ENCODE data around the gene ZNF428. TPM values are rescaled to one million over a fixed set of nuclear protein-coding genes. Genes with fewer than 3 reads are reported as not detected.

The ZNF428 gene
- polyA plus RNA-seq, 1 of the 3 experiments (the other 2 are of a cell fraction), result 79.5 TPM

DNA sequence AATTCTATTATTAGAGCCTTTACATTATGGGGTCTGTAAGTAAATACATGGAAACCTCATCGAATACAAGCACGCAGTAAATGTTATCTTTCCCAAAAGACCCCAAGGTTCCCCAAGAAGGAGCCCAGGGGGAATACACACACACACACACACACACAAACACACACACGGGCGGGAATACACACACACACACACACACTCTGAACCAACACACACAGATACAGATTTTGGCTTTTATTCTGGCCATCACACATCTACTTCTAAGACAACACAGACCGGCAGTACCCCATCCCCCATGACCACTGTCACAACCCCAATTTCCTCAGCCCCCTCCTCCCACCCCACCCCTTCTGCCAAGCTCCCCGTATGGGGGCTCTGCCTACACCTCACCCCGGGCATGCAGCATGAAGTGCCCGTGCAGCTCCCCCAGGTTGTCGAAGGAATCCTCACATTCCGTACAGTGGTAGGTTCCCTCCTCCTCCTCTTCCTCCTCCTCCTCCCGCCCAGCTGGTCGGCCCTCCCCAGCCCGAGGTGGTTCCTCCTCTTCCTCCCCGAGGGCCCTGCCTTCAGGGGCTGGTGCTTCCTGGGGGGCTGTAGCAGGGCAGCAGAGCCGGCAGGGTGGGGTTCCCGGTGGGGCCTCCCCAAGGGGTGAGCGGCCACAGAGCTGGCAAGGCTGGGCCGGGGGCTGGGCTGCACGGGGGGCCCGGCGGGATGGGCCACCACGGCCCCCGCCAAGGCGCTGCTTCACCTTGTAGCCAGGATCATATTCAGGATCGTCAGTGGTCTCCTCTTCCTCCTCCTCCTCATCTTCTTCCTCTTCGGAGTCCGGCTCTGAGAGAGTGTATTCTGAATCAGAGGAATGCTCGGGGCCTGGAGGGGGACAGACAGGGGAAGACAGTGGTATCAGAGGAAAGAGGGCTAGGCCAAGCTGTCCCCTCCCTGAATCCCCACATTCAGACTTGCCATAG lies 11.9 kb downstream of the ZNF428 start:
- TF ChIP-seq YY1 (IDR thresholded peaks at IDR 0.05; ENCODE audit: low read depth) (no peak), EP300 (IDR thresholded peaks at IDR 0.05; ENCODE audit: borderline replicate concordance in 1 of 2, low read depth in 1 of 2, low read length in 1 of 2) (no peak), RXRA (IDR thresholded peaks at IDR 0.05; ENCODE audit: borderline replicate concordance, low read depth) (no peak), GABPA (IDR thresholded peaks at IDR 0.05; ENCODE audit: low read depth) (no peak), TEAD4 (IDR thresholded peaks at IDR 0.05; ENCODE audit: borderline replicate concordance, insufficient read depth) (no peak), CHD2 (IDR thresholded peaks at IDR 0.05; ENCODE audit: low read length, partially characterized antibody) (no peak), RAD21 (IDR thresholded peaks at IDR 0.05; ENCODE audit: low read length) (no peak), TAF1 (IDR thresholded peaks at IDR 0.05; ENCODE audit: borderline replicate concordance, low read depth, low read length) (no peak), PBX3 (IDR thresholded peaks at IDR 0.05) (no peak)
- TF ChIP-seq, protein P1, sequence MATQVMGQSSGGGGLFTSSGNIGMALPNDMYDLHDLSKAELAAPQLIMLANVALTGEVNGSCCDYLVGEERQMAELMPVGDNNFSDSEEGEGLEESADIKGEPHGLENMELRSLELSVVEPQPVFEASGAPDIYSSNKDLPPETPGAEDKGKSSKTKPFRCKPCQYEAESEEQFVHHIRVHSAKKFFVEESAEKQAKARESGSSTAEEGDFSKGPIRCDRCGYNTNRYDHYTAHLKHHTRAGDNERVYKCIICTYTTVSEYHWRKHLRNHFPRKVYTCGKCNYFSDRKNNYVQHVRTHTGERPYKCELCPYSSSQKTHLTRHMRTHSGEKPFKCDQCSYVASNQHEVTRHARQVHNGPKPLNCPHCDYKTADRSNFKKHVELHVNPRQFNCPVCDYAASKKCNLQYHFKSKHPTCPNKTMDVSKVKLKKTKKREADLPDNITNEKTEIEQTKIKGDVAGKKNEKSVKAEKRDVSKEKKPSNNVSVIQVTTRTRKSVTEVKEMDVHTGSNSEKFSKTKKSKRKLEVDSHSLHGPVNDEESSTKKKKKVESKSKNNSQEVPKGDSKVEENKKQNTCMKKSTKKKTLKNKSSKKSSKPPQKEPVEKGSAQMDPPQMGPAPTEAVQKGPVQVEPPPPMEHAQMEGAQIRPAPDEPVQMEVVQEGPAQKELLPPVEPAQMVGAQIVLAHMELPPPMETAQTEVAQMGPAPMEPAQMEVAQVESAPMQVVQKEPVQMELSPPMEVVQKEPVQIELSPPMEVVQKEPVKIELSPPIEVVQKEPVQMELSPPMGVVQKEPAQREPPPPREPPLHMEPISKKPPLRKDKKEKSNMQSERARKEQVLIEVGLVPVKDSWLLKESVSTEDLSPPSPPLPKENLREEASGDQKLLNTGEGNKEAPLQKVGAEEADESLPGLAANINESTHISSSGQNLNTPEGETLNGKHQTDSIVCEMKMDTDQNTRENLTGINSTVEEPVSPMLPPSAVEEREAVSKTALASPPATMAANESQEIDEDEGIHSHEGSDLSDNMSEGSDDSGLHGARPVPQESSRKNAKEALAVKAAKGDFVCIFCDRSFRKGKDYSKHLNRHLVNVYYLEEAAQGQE (IDR thresholded peaks at IDR 0.05; ENCODE audit: low read depth, low read length), result no peak
- TF ChIP-seq, protein P2, sequence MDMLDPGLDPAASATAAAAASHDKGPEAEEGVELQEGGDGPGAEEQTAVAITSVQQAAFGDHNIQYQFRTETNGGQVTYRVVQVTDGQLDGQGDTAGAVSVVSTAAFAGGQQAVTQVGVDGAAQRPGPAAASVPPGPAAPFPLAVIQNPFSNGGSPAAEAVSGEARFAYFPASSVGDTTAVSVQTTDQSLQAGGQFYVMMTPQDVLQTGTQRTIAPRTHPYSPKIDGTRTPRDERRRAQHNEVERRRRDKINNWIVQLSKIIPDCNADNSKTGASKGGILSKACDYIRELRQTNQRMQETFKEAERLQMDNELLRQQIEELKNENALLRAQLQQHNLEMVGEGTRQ (IDR thresholded peaks at IDR 0.05; ENCODE audit: borderline replicate concordance, low read depth, low read length), result no peak
- DNase-seq, result no peak
- POLR2A ChIA-PET, result no interaction called here
- no peak overlapping the region for H3K4me3 ChIP-seq (ENCODE audit: low read depth in 2 of 2, low read length in 1 of 2)
- 88% methylated on average over 17 of the region's 28 CpGs for WGBS (ENCODE audit: low lambda C conversion rate)
- peaks cover 6% of the 10 kb centered on the region for H3F3A ChIP-seq (replicated peaks; ENCODE audit: insufficient read depth)
- no peaks in the 10 kb centered on the region for H3K9me2 ChIP-seq
- H3K36me3 ChIP-seq (replicated peaks in 1 of 2; ENCODE audit: control insufficient read depth in 1 of 2, insufficient read depth in 2 of 2, low read length in 1 of 2), result peaks cover 4 to 13% of the 10 kb centered on the region in 2 experiments
- no peaks in the 10 kb centered on the region for H3K9me3 ChIP-seq
- H2AFZ ChIP-seq (ENCODE audit: low read depth), result no peak overlapping the region
- no peaks in the 10 kb centered on the region for H4K20me1 ChIP-seq (ENCODE audit: insufficient read depth)
- CTCF ChIA-PET, result no interaction called here
- no peak overlapping the region for H3K9ac ChIP-seq
- H3K27me3 ChIP-seq (ENCODE audit: insufficient read depth), result no peaks in the 10 kb centered on the region
- no peaks in the 10 kb centered on the region for H3K4me1 ChIP-seq (ENCODE audit: control insufficient read depth in 1 of 2, insufficient read depth in 2 of 2, low read depth in 1 of 2, low read length in 1 of 2)
- no peak overlapping the region for H3K4me2 ChIP-seq
- H3K27ac ChIP-seq (ENCODE audit: low read depth in 2 of 2, low read length in 1 of 2), result no peak overlapping the region
- peaks cover 31% of the 10 kb centered on the region for H3K79me2 ChIP-seq (ENCODE audit: insufficient read depth)
